Coronary artery (tissue), 2 donors: ENCODE measurements around the gene MAP1B.

Experiments
- DNase-seq: peaks from one replicate; pipeline ENCODE4 v3.0.0-alpha.2; 2017; ENCODE audit warnings: low spot score
- H3K27ac ChIP-seq, 2 donors: fragments of 200-600 bp; sonication (generic); one replicate each; pipeline ENCODE4 v1.5.1; 2016 to 2019
- H3K4me3 ChIP-seq: fragments of 200-600 bp; sonication (generic); 2 replicates; pipeline ENCODE4 v1.5.1; 2016; ENCODE audit warnings: mild to moderate bottlenecking, moderate library complexity
- CTCF ChIP-seq: fragments of 200-600 bp; sonication (generic); IDR thresholded peaks from one replicate; pipeline ENCODE4 v1.5.1; 2019; ENCODE audit warnings: antibody characterized with exemption

Gene MAP1B

GRCh38 chr5:72129725-72130124 lies 22.4 kb downstream of the MAP1B start:
- Histone ChIP-seq H3K27ac (peak overlapping the region in 1 of 2 donors; percentile 45), H3K4me3 (no peak overlapping the region)
- DNase-seq: no peak
- no peak for TF ChIP-seq CTCF

GRCh38 chr5:72130351-72130761 lies 23.1 kb downstream of the MAP1B start:
- DNase-seq: no peak
- TF ChIP-seq CTCF: no peak
- peak overlapping the region; percentile 20 to 26 for H3K27ac ChIP-seq
- no peak overlapping the region for H3K4me3 ChIP-seq

DNA sequence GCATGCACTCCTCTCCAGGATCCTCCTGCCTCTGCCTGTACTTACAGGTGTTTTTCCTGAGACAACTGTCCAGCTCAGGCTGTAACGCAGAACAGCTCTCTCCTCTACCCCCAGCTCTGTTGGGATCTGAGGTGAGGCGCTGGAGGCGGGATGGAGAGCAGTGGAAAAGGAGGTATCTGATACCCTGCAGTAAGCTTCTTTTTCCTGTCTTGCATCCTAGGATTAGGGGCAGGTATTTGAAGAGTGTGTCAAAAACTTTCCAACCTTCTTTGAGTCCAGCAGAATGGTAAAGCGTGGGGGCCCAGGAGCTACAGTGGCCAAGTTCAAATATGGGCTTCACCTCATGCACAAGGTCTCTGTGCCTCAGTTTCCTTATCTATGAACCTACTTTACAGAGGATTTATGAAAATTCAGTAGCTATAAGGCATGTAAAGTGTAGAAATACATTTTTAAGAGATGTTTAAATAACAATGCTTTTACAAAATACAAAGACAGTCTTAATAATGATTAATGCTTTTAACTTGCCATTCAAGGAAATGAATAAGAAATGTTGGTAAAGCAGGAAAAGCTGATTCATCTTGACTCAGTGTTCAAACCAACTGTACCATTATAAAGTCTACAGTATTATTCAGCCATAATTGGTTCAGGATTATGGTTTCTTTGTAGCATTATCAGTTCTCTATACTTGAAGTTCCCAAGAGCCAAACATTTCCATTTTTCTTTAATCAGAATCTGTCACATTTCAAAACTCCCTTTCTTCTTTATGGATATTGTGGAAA lies 26.1 kb downstream of the MAP1B start:
- Histone ChIP-seq H3K4me3 (no peak overlapping the region), H3K27ac (peak overlapping the region in 1 of 2 donors; percentile 33)

DNA sequence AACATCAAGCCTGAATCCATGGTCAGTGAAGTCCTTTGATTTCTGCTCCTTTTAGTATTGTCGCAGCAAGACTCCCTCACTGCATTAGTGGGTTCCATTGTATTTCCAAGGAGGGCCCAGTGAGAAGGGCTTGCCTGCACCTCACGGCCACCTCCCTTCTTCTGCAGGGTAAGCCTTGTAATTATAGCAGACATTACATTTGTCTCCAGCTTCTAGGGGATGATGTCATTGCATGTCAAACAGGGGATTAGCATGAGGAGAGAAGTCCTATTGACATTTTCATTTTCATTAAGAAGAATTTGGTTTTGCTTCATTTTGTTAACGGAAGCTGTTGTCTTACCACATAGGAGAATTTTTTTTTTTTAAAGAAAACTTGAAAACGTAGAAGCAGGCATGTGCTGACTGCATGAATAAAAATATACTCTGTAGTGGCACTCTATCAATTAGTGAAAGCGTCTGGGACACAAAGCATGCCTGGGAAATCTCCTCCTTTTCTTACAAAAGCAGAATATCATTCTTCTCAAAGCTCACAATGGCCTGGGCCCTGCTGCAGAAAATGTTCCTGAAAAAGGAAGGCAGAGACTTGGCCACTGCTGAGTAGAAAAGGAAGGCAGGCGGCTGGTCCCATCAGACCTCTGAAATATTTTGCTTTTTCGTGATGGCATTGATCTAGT lies 27.1 kb downstream of the MAP1B start:
- no peak for TF ChIP-seq CTCF
- no peak for DNase-seq
- Histone ChIP-seq H3K4me3 (no peak overlapping the region), H3K27ac (peak overlapping the region; percentile 41 to 49)

More for the DNA sequence above, 26.1 kb downstream of the MAP1B start:
- no peak for DNase-seq
- TF ChIP-seq CTCF: no peak

DNA sequence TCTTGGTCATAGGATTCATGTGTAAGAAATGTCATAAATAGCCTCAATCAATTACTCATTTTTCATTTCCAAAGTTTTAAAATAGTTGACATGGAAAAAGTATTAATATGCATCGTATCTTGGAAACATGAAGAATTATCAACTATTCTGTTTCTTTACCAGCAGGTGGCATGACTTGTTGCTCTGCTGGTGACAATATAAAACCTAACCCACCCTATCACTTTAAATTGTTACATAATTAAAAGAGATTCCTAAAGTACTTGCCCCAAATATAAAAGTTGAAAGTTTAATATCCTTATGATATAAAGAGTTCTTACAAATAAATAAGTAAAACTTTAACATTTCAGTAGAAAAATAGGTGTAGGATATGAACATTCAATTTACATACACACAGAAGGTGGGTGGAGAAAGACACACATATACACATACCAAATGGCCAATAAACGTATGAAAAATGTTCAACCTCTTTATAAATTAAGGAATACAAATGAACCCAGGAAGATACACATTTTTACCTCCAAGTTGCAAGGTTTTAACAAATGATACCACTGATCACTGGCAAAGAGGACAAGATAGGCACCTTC lies 30.6 kb downstream of the MAP1B start:
- peak overlapping the region; percentile 78 to 94 for H3K27ac ChIP-seq
- no peak overlapping the region for H3K4me3 ChIP-seq
- DNase-seq: no peak
- TF ChIP-seq CTCF: no peak

- no peak overlapping the region for H3K4me3 ChIP-seq
- H3K27ac ChIP-seq: peak overlapping the region; percentile 78 to 94
- DNase-seq: no peak
- TF ChIP-seq CTCF: no peak
Measured at GRCh38 chr5:72138943-72139521, 31.8 kb downstream of the MAP1B start.
